Endodermal cell (in vitro differentiated cells): ENCODE measurements around the gene SND1. TPM values are rescaled to one million over a fixed set of nuclear protein-coding genes. Genes with fewer than 3 reads are reported as not detected.

Experiments
- DNase-seq: peaks from one replicate; pipeline ENCODE4 v3.0.0-alpha.2; 2017
- H3K27ac ChIP-seq: 2 replicates; pipeline ENCODE4 v1.5.1; 2013; ENCODE audit warnings: mild to moderate bottlenecking, low read depth, low read length, moderate library complexity
- H3K27me3 ChIP-seq: 2 replicates; pipeline ENCODE4 v1.6.1; 2013; ENCODE audit warnings: mild to moderate bottlenecking, low read length, moderate library complexity; ENCODE audit not compliant: insufficient read depth, control insufficient read depth, poor library complexity, severe bottlenecking
- H3K36me3 ChIP-seq: 2 replicates; pipeline ENCODE4 v1.7.0; 2013; ENCODE audit warnings: mild to moderate bottlenecking, low read length, moderate library complexity; ENCODE audit not compliant: control insufficient read depth, insufficient read depth
- H3K4me1 ChIP-seq: one replicate; pipeline ENCODE4 v1.7.0; 2013; ENCODE audit warnings: low read length; ENCODE audit not compliant: control insufficient read depth, insufficient read depth
- H3K4me3 ChIP-seq: 2 replicates; pipeline ENCODE4 v1.5.1; 2013; ENCODE audit warnings: mild to moderate bottlenecking, low read length, moderate library complexity
- H3K9ac ChIP-seq: 2 replicates; pipeline ENCODE4 v1.6.1; 2013; ENCODE audit warnings: mild to moderate bottlenecking, low read length, moderate library complexity; ENCODE audit not compliant: poor library complexity, severe bottlenecking; ENCODE audit errors: extremely low read depth
- H3K9me3 ChIP-seq: 2 replicates; pipeline ENCODE4 v1.6.1; 2013; ENCODE audit warnings: mild to moderate bottlenecking, low read length, moderate library complexity; ENCODE audit not compliant: control insufficient read depth
- H3K27ac Mint-ChIP-seq: 2 replicates; pipeline ENCODE4 v1.8.0; 2020; ENCODE audit warnings: mixed read lengths
- H3K27me3 Mint-ChIP-seq: 2 replicates; pipeline ENCODE4 v1.8.0; 2021; ENCODE audit warnings: mild to moderate bottlenecking, mixed read lengths; ENCODE audit not compliant: insufficient read depth
- H3K36me3 Mint-ChIP-seq: 2 replicates; pipeline ENCODE4 v1.8.0; 2020; ENCODE audit warnings: low read depth, mixed read lengths
- H3K4me1 Mint-ChIP-seq: 2 replicates; pipeline ENCODE4 v1.8.0; 2020; ENCODE audit warnings: mixed read lengths
- H3K4me3 Mint-ChIP-seq: 2 replicates; pipeline ENCODE4 v1.8.0; 2020; ENCODE audit warnings: mild to moderate bottlenecking, moderate library complexity, mixed read lengths
- H3K9me3 Mint-ChIP-seq: 2 replicates; pipeline ENCODE4 v1.8.0; 2020; ENCODE audit warnings: mild to moderate bottlenecking, mixed read lengths
- WGBS, 2 experiments: methylation state at CpG; one replicate each; pipeline versions ENCODE4 v1.1.5 to v1.1.7; 2013; ENCODE audit warnings: missing lambda C conversion rate in 2 of 2, mixed read lengths in 1 of 2; ENCODE audit not compliant: insufficient coverage in 1 of 2, insufficient read length in 1 of 2; 5-methylcytosine and 5-hydroxymethylcytosine counted together
- total RNA-seq, 2 donors: library from RNA; stranded (reverse); fragmentation: NEBNext Ultra II Directional in 1 of 2; extraction: Animal tissue kit (Norgen Biotek cat#: 25700) in 1 of 2; gene quantifications; 2 replicates in 1 of 2; 3 replicates in 1 of 2; pipeline ENCODE4 v1.2.1, GENCODE V29; 2021
- TF ChIP-seq, protein P1 (sequence below): fragments of 200-600 bp; sonication (generic); conservative IDR thresholded peaks from 2 replicates; pipeline ENCODE4 v1.5.0; 2021; ENCODE audit warnings: antibody characterized with exemption, mild to moderate bottlenecking

Gene SND1
- total RNA-seq, 2 donors from 2014 or later: 240 to 267 TPM

GRCh38 chr7:127916735-127917134 is 264.7 kb downstream of the SND1 start:
- Mint-ChIP-seq H3K4me1 (peaks cover 12% of the 10 kb centered on the region), H3K27ac (no peak overlapping the region), H3K9me3 (no peaks in the 10 kb centered on the region), H3K36me3 (no peaks in the 10 kb centered on the region), H3K27me3 (no peaks in the 10 kb centered on the region), H3K4me3 (no peak overlapping the region)
- Histone ChIP-seq H3K4me1 (no peaks in the 10 kb centered on the region), H3K4me3 (no peak overlapping the region), H3K27me3 (no peaks in the 10 kb centered on the region), H3K36me3 (peaks cover 7% of the 10 kb centered on the region), H3K9ac (no peak overlapping the region), H3K9me3 (no peaks in the 10 kb centered on the region), H3K27ac (no peak overlapping the region)
- WGBS, 2 experiments: 93 to 100% methylated on average over 2 to 3 of the region's 3 CpGs
- TF ChIP-seq, protein P1, sequence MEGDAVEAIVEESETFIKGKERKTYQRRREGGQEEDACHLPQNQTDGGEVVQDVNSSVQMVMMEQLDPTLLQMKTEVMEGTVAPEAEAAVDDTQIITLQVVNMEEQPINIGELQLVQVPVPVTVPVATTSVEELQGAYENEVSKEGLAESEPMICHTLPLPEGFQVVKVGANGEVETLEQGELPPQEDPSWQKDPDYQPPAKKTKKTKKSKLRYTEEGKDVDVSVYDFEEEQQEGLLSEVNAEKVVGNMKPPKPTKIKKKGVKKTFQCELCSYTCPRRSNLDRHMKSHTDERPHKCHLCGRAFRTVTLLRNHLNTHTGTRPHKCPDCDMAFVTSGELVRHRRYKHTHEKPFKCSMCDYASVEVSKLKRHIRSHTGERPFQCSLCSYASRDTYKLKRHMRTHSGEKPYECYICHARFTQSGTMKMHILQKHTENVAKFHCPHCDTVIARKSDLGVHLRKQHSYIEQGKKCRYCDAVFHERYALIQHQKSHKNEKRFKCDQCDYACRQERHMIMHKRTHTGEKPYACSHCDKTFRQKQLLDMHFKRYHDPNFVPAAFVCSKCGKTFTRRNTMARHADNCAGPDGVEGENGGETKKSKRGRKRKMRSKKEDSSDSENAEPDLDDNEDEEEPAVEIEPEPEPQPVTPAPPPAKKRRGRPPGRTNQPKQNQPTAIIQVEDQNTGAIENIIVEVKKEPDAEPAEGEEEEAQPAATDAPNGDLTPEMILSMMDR: no peak
- no peak for DNase-seq

- Mint-ChIP-seq H3K36me3 (no peaks in the 10 kb centered on the region), H3K4me1 (peaks cover 1% of the 10 kb centered on the region), H3K9me3 (no peaks in the 10 kb centered on the region), H3K27me3 (no peaks in the 10 kb centered on the region), H3K4me3 (no peak overlapping the region), H3K27ac (no peak overlapping the region)
- no peak for DNase-seq
- WGBS, 2 experiments: 79 to 93% methylated on average over 6 to 8 of the region's 8 CpGs
- Histone ChIP-seq H3K9me3 (no peaks in the 10 kb centered on the region), H3K4me3 (no peak overlapping the region), H3K27ac (no peak overlapping the region), H3K36me3 (peaks cover 7% of the 10 kb centered on the region), H3K9ac (no peak overlapping the region), H3K27me3 (no peaks in the 10 kb centered on the region), H3K4me1 (no peaks in the 10 kb centered on the region)
- TF ChIP-seq, protein P1: no peak
These were observed 266.1 kb downstream of the SND1 start for GRCh38 chr7:127918130-127918529.

DNA sequence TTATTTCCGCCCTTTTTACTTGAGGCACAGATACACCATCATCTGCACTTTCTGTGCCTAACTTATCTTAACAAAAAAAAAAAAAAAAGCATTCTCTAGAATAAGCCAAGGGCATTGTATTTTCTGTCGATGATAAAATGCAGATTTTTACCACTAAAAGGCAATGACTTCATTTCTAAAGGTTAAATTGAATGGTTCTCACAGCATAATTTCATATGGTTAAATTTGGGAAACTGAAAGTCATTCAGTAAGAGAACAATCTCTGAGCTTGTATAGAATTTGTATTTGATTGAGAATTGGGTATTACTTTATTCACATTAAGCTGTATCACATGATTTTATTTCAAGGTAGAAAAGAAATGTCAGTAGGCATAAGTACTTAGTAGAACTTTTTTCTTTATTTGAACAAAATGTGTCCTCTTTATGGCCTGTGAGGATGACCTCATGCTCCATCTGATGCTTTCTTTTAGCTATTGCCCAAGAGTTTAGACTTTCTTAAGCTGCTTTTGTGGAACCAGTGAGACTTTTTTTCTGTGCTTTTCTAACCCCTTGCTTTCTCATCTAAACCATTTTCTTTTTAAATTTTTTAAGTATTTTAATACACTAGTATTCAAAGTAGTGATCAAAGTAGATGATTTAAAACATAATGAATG is 268.9 kb downstream of the SND1 start:
- H3K36me3 ChIP-seq: no peaks in the 10 kb centered on the region

More for the DNA sequence above, 268.9 kb downstream of the SND1 start:
- Mint-ChIP-seq H3K27me3 (no peaks in the 10 kb centered on the region), H3K4me1 (no peaks in the 10 kb centered on the region), H3K4me3 (no peak overlapping the region), H3K9me3 (no peaks in the 10 kb centered on the region), H3K27ac (no peak overlapping the region), H3K36me3 (no peaks in the 10 kb centered on the region)
- no peaks in the 10 kb centered on the region for H3K4me1 ChIP-seq
- H3K9ac ChIP-seq: no peak overlapping the region
- WGBS, 2 experiments: 94 to 100% methylated on average over 1 to 2 of the region's 2 CpGs
- no peaks in the 10 kb centered on the region for H3K27me3 ChIP-seq
- TF ChIP-seq, protein P1: no peak
- H3K9me3 ChIP-seq: no peaks in the 10 kb centered on the region
- H3K27ac ChIP-seq: no peak overlapping the region
- H3K4me3 ChIP-seq: no peak overlapping the region
- DNase-seq: no peak
